Testis (tissue), 2 donors: ENCODE data around the gene MAP7D2.

Experiments
- CTCF ChIP-seq, 3 experiments: fragments of 450-650 bp in 2 of 3; fragments of 200-600 bp in 1 of 3; sonication (generic) in 1 of 3; IDR thresholded peaks; one replicate each; pipeline ENCODE4 v1.5.1; 2016 to 2019; ENCODE audit warnings: antibody characterized with exemption in 3 of 3, mild to moderate bottlenecking in 2 of 3, moderate library complexity in 1 of 3
- POLR2A ChIP-seq: fragments of 450-650 bp; IDR thresholded peaks from one replicate; pipeline ENCODE4 v1.6.1; 2017; ENCODE audit warnings: antibody characterized with exemption, mild to moderate bottlenecking, moderate library complexity

- TF ChIP-seq POLR2A (no peak), CTCF (IDR thresholded peaks at IDR 0.05) (no peak)
These were observed 53.6 kb downstream of the MAP7D2 start for GRCh38 chrX:20063153-20063552.
